ENCODE measurements around the gene SNX3.

Gene SNX3

GRCh38 chr6:108170332-108171290 lies 90.2 kb downstream of the SNX3 start:
- DNase-seq (ENCODE audit: low spot score), result no peak

- no peak for DNase-seq (ENCODE audit: low spot score)
Measured at GRCh38 chr6:108169464-108170331, 91.1 kb downstream of the SNX3 start.

GRCh38 chr6:108168501-108169463 lies 92.1 kb downstream of the SNX3 start:
- DNase-seq (ENCODE audit: low spot score), result no peak

- DNase-seq (ENCODE audit: low spot score), result no peak
Measured at GRCh38 chr6:108168090-108168463, 92.8 kb downstream of the SNX3 start.

GRCh38 chr6:108167449-108168089 lies 93.3 kb downstream of the SNX3 start:
- no peak for DNase-seq (ENCODE audit: low spot score)

GRCh38 chr6:108166664-108167448 lies 94.0 kb downstream of the SNX3 start:
- no peak for DNase-seq (ENCODE audit: low spot score)

- DNase-seq (ENCODE audit: low spot score), result no peak
Measured at GRCh38 chr6:108165714-108166663, 94.9 kb downstream of the SNX3 start, which contains the start of gene NR2E1. TSS of gene NR2E1 (plus strand) at chr6:108166022. CDS start at chr6:108166766, 744 bp downstream.

GRCh38 chr6:108164815-108165706 lies 95.8 kb downstream of the SNX3 start:
- DNase-seq (ENCODE audit: low spot score), result no peak

GRCh38 chr6:108164543-108164814 lies 96.4 kb downstream of the SNX3 start:
- no peak for DNase-seq (ENCODE audit: low spot score)

- no peak for DNase-seq (ENCODE audit: low spot score)
Measured at GRCh38 chr6:108163644-108164542, 96.9 kb downstream of the SNX3 start.

GRCh38 chr6:108163267-108163643 lies 97.6 kb downstream of the SNX3 start:
- no peak for DNase-seq (ENCODE audit: low spot score)

GRCh38 chr6:108161724-108162282 lies 99.0 kb downstream of the SNX3 start:
- no peak for DNase-seq (ENCODE audit: low spot score)
